Small intestine (tissue), 7 donors: ENCODE data around the gene STRBP. TPM values are rescaled to one million over a fixed set of nuclear protein-coding genes. Genes with fewer than 3 reads are reported as not detected.

ENCODE experiments used
- DNase-seq, 2 donors: peaks; one replicate each; pipeline versions ENCODE4 v3.0.0 to v3.0.0-alpha.2; 2013
- FAIRE-seq: peaks from 2 replicates; lab custom pipeline; 2012; peaks lifted over from hg19 to GRCh38; lab: Jason Lieb, UNC
- H3K27ac ChIP-seq, 3 donors: one replicate each; pipeline ENCODE4 v1.5.1; 2013; ENCODE audit warnings: low read length in 2 of 3, mild to moderate bottlenecking in 2 of 3, control low read depth in 1 of 3, inconsistent platforms in 1 of 3, low read depth in 1 of 3, moderate library complexity in 1 of 3
- H3K27me3 ChIP-seq, 3 donors: one replicate each; pipeline ENCODE4 v1.6.1; 2013; ENCODE audit warnings: low read length in 3 of 3, inconsistent platforms in 1 of 3; ENCODE audit not compliant: control insufficient read depth in 3 of 3, insufficient read depth in 3 of 3
- H3K36me3 ChIP-seq, 3 donors: one replicate each; pipeline ENCODE4 v1.6.1; 2013; ENCODE audit warnings: low read length in 3 of 3, inconsistent platforms in 1 of 3, low read depth in 1 of 3, mild to moderate bottlenecking in 1 of 3, moderate library complexity in 1 of 3; ENCODE audit not compliant: control insufficient read depth in 3 of 3, insufficient read depth in 2 of 3
- H3K4me1 ChIP-seq, 3 donors: one replicate each; pipeline ENCODE4 v1.6.1; 2013; ENCODE audit warnings: low read length in 2 of 3, inconsistent platforms in 1 of 3, low read depth in 1 of 3, mild to moderate bottlenecking in 1 of 3, moderate library complexity in 1 of 3; ENCODE audit not compliant: control insufficient read depth in 3 of 3, insufficient read depth in 2 of 3
- H3K4me3 ChIP-seq, 3 donors: one replicate each; pipeline ENCODE4 v1.5.1; 2013; ENCODE audit warnings: low read length in 3 of 3, control low read depth in 1 of 3, inconsistent platforms in 1 of 3, low read depth in 1 of 3, mild to moderate bottlenecking in 1 of 3, moderate library complexity in 1 of 3
- H3K9me3 ChIP-seq, 2 donors: one replicate each; pipeline ENCODE4 v1.6.1; 2013; ENCODE audit warnings: low read depth in 1 of 2, low read length in 1 of 2; ENCODE audit not compliant: control insufficient read depth in 2 of 2, insufficient read depth in 1 of 2
- WGBS, 3 donors: extraction: QIAGEN DNeasy Blood & Tissue Kit; methylation state at CpG; one replicate each; pipeline ENCODE4 v1.1.7; 2013; 5-methylcytosine and 5-hydroxymethylcytosine counted together
- polyA plus RNA-seq, 4 donors: library from polyadenylated mRNA; stranded (reverse) in 3 of 4; unstranded in 1 of 4; fragments of 200-250 nt in 3 of 4; fragments of 120-200 nt in 1 of 4; gene quantifications; one replicate each; pipeline versions ENCODE4 v1.2.1 to v1.2.3, GENCODE V29; 2013
- donor health status: healthy with polysubstance abuse.
- donor health status: control.
- donor health status: control.
- donor health status: Bipolar disorder and iron deficiency.
- donor health status: healthy.

STRBP gene
- polyA plus RNA-seq, 4 donors, result 13.8 to 26.6 (median 23.0) TPM

- WGBS, 3 donors, result 82 to 94% (median 93%) methylated on average over 1 of the region's 1 CpG
- DNase-seq, result no peak
- peaks cover 0 to 2% (median 0%) of the 10 kb centered on the region in 3 donors for H3K36me3 ChIP-seq
- peaks cover 0 to 2% (median 2%) of the 10 kb centered on the region in 3 donors for H3K4me1 ChIP-seq
- H3K4me3 ChIP-seq, result no peak overlapping the region
- no peaks in the 10 kb centered on the region for H3K27me3 ChIP-seq
- H3K27ac ChIP-seq, result no peak overlapping the region
- FAIRE-seq, result no peak
- no peaks in the 10 kb centered on the region for H3K9me3 ChIP-seq
Observed at GRCh38 chr9:123174887-123175518, 93.4 kb downstream of the STRBP start.

GRCh38 chr9:123174079-123174478 is 94.3 kb downstream of the STRBP start:
- peaks cover 0 to under 1% (median 0%) of the 10 kb centered on the region in 3 donors for H3K36me3 ChIP-seq
- no peak overlapping the region for H3K4me3 ChIP-seq
- H3K27me3 ChIP-seq, result no peaks in the 10 kb centered on the region
- H3K27ac ChIP-seq, result no peak overlapping the region
- H3K4me1 ChIP-seq, result peaks cover 0 to 2% (median 2%) of the 10 kb centered on the region in 3 donors
- FAIRE-seq (no peak), DNase-seq (no peak)
- H3K9me3 ChIP-seq, result no peaks in the 10 kb centered on the region
- WGBS, 3 donors, result 91 to 95% (median 93%) methylated on average over 1 of the region's 1 CpG

DNA sequence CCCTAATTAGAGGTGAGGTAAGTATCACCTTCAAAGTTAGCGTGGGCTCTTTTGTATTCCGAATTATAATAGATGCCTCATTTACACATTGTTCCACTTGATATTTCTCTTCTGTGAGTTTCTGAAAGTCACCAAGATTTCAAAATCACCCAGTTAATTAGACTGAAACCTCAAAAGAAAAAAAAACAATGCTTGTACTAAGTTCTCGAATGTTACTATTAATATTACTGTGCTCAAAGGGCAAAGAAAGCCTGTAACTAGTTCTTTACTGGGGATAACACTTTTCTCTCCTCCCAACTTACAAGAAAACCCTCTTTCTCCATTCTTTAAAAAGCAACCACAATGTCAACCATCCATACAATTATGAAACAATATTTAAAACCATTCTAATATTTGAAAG is 98.5 kb downstream of the STRBP start:
- DNase-seq, result no peak
- Histone ChIP-seq H3K4me3 (no peak overlapping the region), H3K4me1 (no peaks in the 10 kb centered on the region), H3K36me3 (peaks cover 0 to 1% (median 0%) of the 10 kb centered on the region in 3 donors), H3K27me3 (no peaks in the 10 kb centered on the region), H3K27ac (no peak overlapping the region), H3K9me3 (no peaks in the 10 kb centered on the region)
- FAIRE-seq, result no peak
- WGBS, 3 donors, result 85 to 96% (median 86%) methylated on average over 3 of the region's 3 CpGs

- Histone ChIP-seq H3K27ac (no peak overlapping the region), H3K27me3 (no peaks in the 10 kb centered on the region), H3K4me1 (no peaks in the 10 kb centered on the region), H3K9me3 (no peaks in the 10 kb centered on the region), H3K4me3 (no peak overlapping the region), H3K36me3 (peaks cover 0 to 1% (median 0%) of the 10 kb centered on the region in 3 donors)
- 91 to 96% (median 96%) methylated on average over 2 of the region's 2 CpGs for WGBS, 3 donors
- DNase-seq (no peak), FAIRE-seq (no peak)
Observed at GRCh38 chr9:123168586-123168985, 99.8 kb downstream of the STRBP start.

DNA sequence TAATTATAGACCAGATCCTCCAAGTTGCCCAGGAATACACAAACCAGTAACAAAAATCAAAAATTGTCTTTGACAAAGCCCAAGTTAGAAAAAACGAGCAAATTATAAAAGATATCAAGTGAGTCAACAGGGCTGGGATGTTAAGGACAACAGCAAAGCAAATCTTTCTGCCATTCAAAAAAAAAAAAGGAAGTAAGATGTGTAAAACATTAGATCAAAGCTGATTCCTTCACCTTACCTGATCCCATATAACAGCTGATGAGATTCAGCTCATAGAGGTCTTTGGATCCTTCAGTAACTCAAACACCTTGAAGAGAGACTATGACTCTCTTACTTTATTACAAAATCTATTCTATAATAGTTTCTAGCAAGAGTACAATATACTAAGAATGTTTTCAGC is 100.9 kb downstream of the STRBP start:
- no peak overlapping the region for H3K27ac ChIP-seq
- no peaks in the 10 kb centered on the region for H3K27me3 ChIP-seq
- no peak for FAIRE-seq
- no peaks in the 10 kb centered on the region for H3K4me1 ChIP-seq
- no peak overlapping the region for H3K4me3 ChIP-seq
- DNase-seq, result no peak
- H3K9me3 ChIP-seq, result no peaks in the 10 kb centered on the region
- WGBS, 3 donors, result 75 to 86% (median 77%) methylated on average over 1 of the region's 1 CpG
- peaks cover 0 to 1% (median 0%) of the 10 kb centered on the region in 3 donors for H3K36me3 ChIP-seq

- H3K4me3 ChIP-seq, result no peak overlapping the region
- DNase-seq (no peak), FAIRE-seq (no peak)
- H3K4me1 ChIP-seq, result no peaks in the 10 kb centered on the region
- H3K36me3 ChIP-seq, result peaks cover 0 to 2% (median 0%) of the 10 kb centered on the region in 3 donors
- no peaks in the 10 kb centered on the region for H3K27me3 ChIP-seq
- 88 to 96% (median 96%) methylated on average over 1 of the region's 1 CpG for WGBS, 3 donors
- no peaks in the 10 kb centered on the region for H3K9me3 ChIP-seq
- no peak overlapping the region for H3K27ac ChIP-seq
Observed at GRCh38 chr9:123165813-123166212, 102.6 kb downstream of the STRBP start.

GRCh38 chr9:123164285-123164684 is 104.1 kb downstream of the STRBP start:
- WGBS, 3 donors, result 93 to 98% (median 98%) methylated on average over 2 of the region's 2 CpGs
- no peak for DNase-seq
- H3K27ac ChIP-seq, result no peak overlapping the region
- peaks cover 0 to 3% (median 0%) of the 10 kb centered on the region in 3 donors for H3K36me3 ChIP-seq
- no peaks in the 10 kb centered on the region for H3K9me3 ChIP-seq
- no peak overlapping the region for H3K4me3 ChIP-seq
- FAIRE-seq, result no peak
- no peaks in the 10 kb centered on the region for H3K27me3 ChIP-seq
- H3K4me1 ChIP-seq, result no peaks in the 10 kb centered on the region

- Histone ChIP-seq H3K27me3 (no peaks in the 10 kb centered on the region), H3K36me3 (peaks cover 0 to 3% (median 0%) of the 10 kb centered on the region in 3 donors), H3K9me3 (no peaks in the 10 kb centered on the region), H3K27ac (no peak overlapping the region), H3K4me1 (no peaks in the 10 kb centered on the region), H3K4me3 (no peak overlapping the region)
- 68 to 77% (median 76%) methylated on average over 2 of the region's 2 CpGs for WGBS, 3 donors
- no peak for DNase-seq
- no peak for FAIRE-seq
Observed at GRCh38 chr9:123162791-123163345, 105.5 kb downstream of the STRBP start.
